K562 (cell line): ENCODE data around the gene CACNA1C. TPM values are rescaled to one million over a fixed set of nuclear protein-coding genes. Genes with fewer than 3 reads are reported as not detected.

Source experiments
- ATAC-seq: fragments of 200-7000 bp; cut with Tn5 transposase; 3 replicates; pipeline ENCODE4 v1.9.1; 2020; ENCODE audit warnings: moderate library complexity
- BruUV-seq: library from RNA; stranded (reverse); fragments of 400-500 nt; replicated peaks from 2 replicates; lab custom pipeline; 2021; lab: Mats Ljungman, UMichigan
- CTCF ChIA-PET: fragments of 300-600 bp; formaldehyde crosslinking; extraction: SDS; loops from one replicate; lab custom pipeline; 2021; ENCODE audit warnings: low intra/inter-chr PET ratio; lab: Yijun Ruan, JAX
- POLR2A ChIA-PET: fragments of 300-600, 350-650 bp; sonication (Branson Sonifier 250); formaldehyde crosslinking; extraction: SDS; loops from one replicate; lab custom pipeline; 2021; ENCODE audit warnings: antibody characterized with exemption, inconsistent platforms; lab: Yijun Ruan, JAX
- DNase-seq, 4 experiments: peaks; one replicate each; pipeline versions ENCODE4 v3.0.0 to v3.0.0-alpha.2; 2011 to 2018; ENCODE audit warnings: low spot score in 3 of 4, mixed read lengths in 3 of 4; ENCODE audit errors: extremely low read depth in 1 of 4
- FAIRE-seq: peaks from 2 replicates; lab custom pipeline; 2011; peaks lifted over from hg19 to GRCh38; lab: Jason Lieb, UNC
- H2AFZ ChIP-seq: 2 replicates; pipeline ENCODE4 v1.6.0; 2011; ENCODE audit warnings: low read depth, low read length, control low read depth, inconsistent platforms
- H3K27ac ChIP-seq: fragments of 200-600 bp; 3 replicates; pipeline ENCODE4 v1.8.0; 2011; ENCODE audit warnings: low read depth, mild to moderate bottlenecking, control low read depth, inconsistent platforms, low read length, moderate library complexity, mixed read lengths; ENCODE audit errors: extremely low read depth
- H3K27me3 ChIP-seq, 2 experiments: fragments of 300-600 bp in 1 of 2; 2 replicates in 1 of 2; 3 replicates in 1 of 2; pipeline versions ENCODE4 v1.6.0 to v1.8.0; 2011; ENCODE audit warnings: inconsistent platforms in 2 of 2, low read length in 2 of 2, mild to moderate bottlenecking in 1 of 2, mixed read lengths in 1 of 2, moderate library complexity in 1 of 2; ENCODE audit not compliant: control insufficient read depth in 2 of 2, insufficient read depth in 2 of 2
- H3K36me3 ChIP-seq: fragments of 300-600 bp; 3 replicates; pipeline ENCODE4 v1.8.0; 2011; ENCODE audit warnings: mild to moderate bottlenecking, low read length, inconsistent platforms; ENCODE audit not compliant: control insufficient read depth, insufficient read depth
- H3K4me1 ChIP-seq, 2 experiments: fragments of 200-600 bp in 1 of 2; replicated peaks in 1 of 2; 2 replicates in 1 of 2; 3 replicates in 1 of 2; pipeline versions ENCODE4 v1.5.1 to v1.8.0; 2011; ENCODE audit warnings: inconsistent platforms in 2 of 2, low read length in 2 of 2, mild to moderate bottlenecking in 1 of 2, mixed read lengths in 1 of 2, moderate library complexity in 1 of 2; ENCODE audit not compliant: control insufficient read depth in 2 of 2, insufficient read depth in 2 of 2
- H3K4me2 ChIP-seq: 2 replicates; pipeline ENCODE4 v1.6.1; 2011; ENCODE audit warnings: low read length, control low read depth, inconsistent platforms, mixed read lengths; ENCODE audit not compliant: insufficient read depth
- H3K4me3 ChIP-seq: fragments of 200-600 bp; sonication (generic), shearing (Covaris generic); 2 replicates; pipeline ENCODE4 v1.5.1; 2016; ENCODE audit warnings: control low read depth, inconsistent platforms
- H3K79me2 ChIP-seq: fragments of 200-600 bp; 3 replicates; pipeline ENCODE4 v1.8.0; 2011; ENCODE audit warnings: low read length, inconsistent platforms; ENCODE audit not compliant: control insufficient read depth, insufficient read depth
- H3K9ac ChIP-seq, 2 experiments: 2 replicates each; pipeline versions ENCODE4 v1.6.0 to v1.6.1; 2011; ENCODE audit warnings: low read depth in 2 of 2, low read length in 2 of 2, control low read depth in 1 of 2, inconsistent platforms in 1 of 2, mild to moderate bottlenecking in 1 of 2, mixed read lengths in 1 of 2; ENCODE audit not compliant: insufficient read depth in 1 of 2
- H3K9me1 ChIP-seq: one replicate; pipeline ENCODE4 v1.6.0; 2011; ENCODE audit warnings: inconsistent platforms, mild to moderate bottlenecking, low read length, moderate library complexity; ENCODE audit not compliant: control insufficient read depth, insufficient read depth
- H3K9me3 ChIP-seq: replicated peaks from 2 replicates; pipeline ENCODE4 v1.5.1; 2011; ENCODE audit warnings: low read depth, low read length, inconsistent platforms; ENCODE audit not compliant: control insufficient read depth, insufficient read depth
- H4K20me1 ChIP-seq: replicated peaks from 2 replicates; pipeline ENCODE4 v1.6.1; 2011; ENCODE audit warnings: low read length, inconsistent platforms, mixed read lengths; ENCODE audit not compliant: control insufficient read depth, insufficient read depth
- CC2D1A ChIP-seq: fragments of 450-650 bp; IDR thresholded peaks from 2 replicates; pipeline ENCODE4 v1.6.1; 2017; ENCODE audit warnings: mild to moderate bottlenecking
- CHD1 ChIP-seq: fragments of 200-600 bp; sonication (generic); IDR thresholded peaks from one replicate; pipeline ENCODE4 v1.6.1; 2012; ENCODE audit warnings: mild to moderate bottlenecking, moderate library complexity, low read length, inconsistent platforms
- HDAC8 ChIP-seq: fragments of 450-650 bp; IDR thresholded peaks from 2 replicates; pipeline ENCODE4 v1.6.1; 2016; ENCODE audit warnings: mild to moderate bottlenecking, missing genetic modification characterization, moderate library complexity, missing compliant biosample characterization
- HINFP ChIP-seq: fragments of 450-650 bp; conservative IDR thresholded peaks from 2 replicates; pipeline ENCODE4 v1.6.1; 2016; ENCODE audit warnings: missing genetic modification characterization, low read depth, mild to moderate bottlenecking, control low read depth, missing compliant biosample characterization
- NFATC3 ChIP-seq: fragments of 450-650 bp; IDR thresholded peaks from 2 replicates; pipeline ENCODE4 v1.6.1; 2017; ENCODE audit warnings: mild to moderate bottlenecking
- POLR2H ChIP-seq: IDR thresholded peaks from 2 replicates; pipeline ENCODE4 v1.6.1; 2016; ENCODE audit warnings: missing genetic modification characterization, low read depth, mild to moderate bottlenecking, control low read depth, missing compliant biosample characterization, moderate library complexity
- RBM15 ChIP-seq: fragments of 200-400 bp; formaldehyde crosslinking; IDR thresholded peaks from 2 replicates; pipeline ENCODE4 v1.6.1; 2018; ENCODE audit warnings: mild to moderate bottlenecking, low read length, moderate library complexity; ENCODE audit not compliant: insufficient read depth
- SIN3A ChIP-seq, 2 experiments: fragments of 150-350 bp in 1 of 2; IDR thresholded peaks; 2 replicates each; pipeline ENCODE4 v1.6.1; 2011 to 2016; ENCODE audit warnings: borderline replicate concordance in 2 of 2, low read depth in 2 of 2, low read length in 2 of 2, mild to moderate bottlenecking in 2 of 2, moderate library complexity in 2 of 2; ENCODE audit not compliant: control insufficient read depth in 1 of 2
- SNAPC5 ChIP-seq: fragments of 250-450 bp; sonication (Bioruptor Pico); IDR thresholded peaks from 2 replicates; pipeline ENCODE4 v1.8.0; 2021; ENCODE audit warnings: moderate library complexity, mild to moderate bottlenecking, inconsistent platforms
- VEZF1 ChIP-seq: fragments of 200-800 bp; sonication (Bioruptor generic); IDR thresholded peaks from 2 replicates; pipeline ENCODE4 v1.6.1; 2017; ENCODE audit warnings: missing genetic modification characterization, missing compliant biosample characterization
- ZNF431 ChIP-seq: sonication (generic); formaldehyde crosslinking; IDR thresholded peaks from 2 replicates; pipeline ENCODE4 v1.8.0; 2022; ENCODE audit warnings: mild to moderate bottlenecking, missing genetic modification reagents
- ZZZ3 ChIP-seq: fragments of 450-650 bp; IDR thresholded peaks from 2 replicates; pipeline ENCODE4 v1.6.1; 2016; ENCODE audit warnings: antibody characterized with exemption, mild to moderate bottlenecking, moderate library complexity
- whole genome bisulfite sequencing: fragments of 100-300 bp; shearing (Covaris generic); methylation state at CpG from one replicate; pipeline ENCODE4 v1.1.6; 2016; ENCODE audit warnings: low coverage, mixed read lengths; ENCODE audit not compliant: insufficient coverage; ENCODE audit errors: missing lambda C conversion rate; 5-methylcytosine and 5-hydroxymethylcytosine counted together
- in situ Hi-C: fragments of 300-500 bp; cut with MboI; formaldehyde crosslinking; loops from 4 replicates; pipeline ENCODE4 v1.15.0; 2018; ENCODE audit warnings: inconsistent platforms, mixed read lengths
- intact Hi-C: fragments of 100-400 bp; cut with micrococcal nuclease; formaldehyde crosslinking; loops from 2 replicates; pipeline ENCODE4 v1.14.2; 2022
- polyA plus RNA-seq, 8 experiments: library from polyadenylated mRNA; depleted of rRNA in 4 of 8; stranded (reverse) in 5 of 8; unstranded in 3 of 8; fragments of >200 nt; fragmentation: Nextera tagmentation in 2 of 8; fragmentation: Illumina TruSeq in 1 of 8; extraction: Ambion mirVana in 2 of 8; extraction: Trizol in 1 of 8; gene quantifications; 2 replicates each; pipeline versions ENCODE4 v1.2.1 to v1.2.3, GENCODE V29; 2011 to 2014; ENCODE audit warnings: inconsistent platforms in 1 of 8, missing spikeins in 1 of 8
- total RNA-seq, 7 experiments: library from RNA; depleted of rRNA in 6 of 7; stranded (reverse); fragments of >200 nt in 6 of 7; fragmentation: Illumina TruSeq in 2 of 7; extraction: Trizol in 2 of 7; gene quantifications; 2 replicates each; pipeline versions ENCODE4 v1.2.1 to v1.2.3, GENCODE V29; 2011 to 2021; ENCODE audit warnings: low replicate concordance in 1 of 7
- TF ChIP-seq, protein P1 (sequence below), 3 experiments: fragments of 200-800 bp in 1 of 3; fragments of 250-450 bp in 1 of 3; fragments of 450-650 bp in 1 of 3; sonication (Bioruptor Pico) in 1 of 3; sonication (Bioruptor generic) in 1 of 3; formaldehyde crosslinking in 1 of 3; IDR thresholded peaks; 2 replicates each; pipeline versions ENCODE4 v1.6.1 to v1.8.0; 2016 to 2022; ENCODE audit warnings: mild to moderate bottlenecking in 2 of 3, missing genetic modification characterization in 2 of 3, missing compliant biosample characterization in 1 of 3, moderate library complexity in 1 of 3
- TF ChIP-seq, protein P2 (sequence below): sonication (generic); formaldehyde crosslinking; IDR thresholded peaks from 2 replicates; pipeline ENCODE4 v1.8.0; 2022; ENCODE audit warnings: missing genetic modification reagents, mild to moderate bottlenecking, moderate library complexity, borderline replicate concordance

CACNA1C gene
- total and polyA plus RNA-seq, 9 of the 15 experiments (the other 6 are each of a cell fraction or from before 2014, with no cell fraction given), result not detected

GRCh38 chr12:2422591-2422990, 369.8 kb downstream of the CACNA1C start:
- Histone ChIP-seq H3K9me3 (no peaks in the 10 kb centered on the region), H3K79me2 (no peaks in the 10 kb centered on the region), H3K4me2 (no peak overlapping the region), H3K36me3 (no peaks in the 10 kb centered on the region), H3K9ac (no peak overlapping the region), H3K27ac (no peak overlapping the region), H3K9me1 (no peaks in the 10 kb centered on the region), H2AFZ (no peak overlapping the region), H3K4me1 (no peaks in the 10 kb centered on the region), H4K20me1 (no peaks in the 10 kb centered on the region), H3K27me3 (peaks cover 0 to 4% of the 10 kb centered on the region in 2 experiments; a peak in 2 of 5 replicates), H3K4me3 (no peak overlapping the region)
- FAIRE-seq, result no peak
- intact Hi-C loops, result no loop called here
- in situ Hi-C loops, result no loop called here
- 0% methylated on average over 8 of the region's 8 CpGs for WGBS
- TF ChIP-seq POLR2H (no peak), SIN3A (IDR thresholded peaks at IDR 0.05; ENCODE audit: borderline replicate concordance in 2 of 2, control insufficient read depth in 1 of 2, low read depth in 2 of 2, low read length in 2 of 2) (no peak), CC2D1A (no peak), RBM15 (no peak), VEZF1 (no peak), CHD1 (no peak), ZZZ3 (no peak), HDAC8 (tag) (no peak), SNAPC5 (CRISPR knock-in tag) (no peak), NFATC3 (no peak), ZNF431 (CRISPR knock-in tag) (no peak), HINFP (no peak)
- TF ChIP-seq, protein P1, sequence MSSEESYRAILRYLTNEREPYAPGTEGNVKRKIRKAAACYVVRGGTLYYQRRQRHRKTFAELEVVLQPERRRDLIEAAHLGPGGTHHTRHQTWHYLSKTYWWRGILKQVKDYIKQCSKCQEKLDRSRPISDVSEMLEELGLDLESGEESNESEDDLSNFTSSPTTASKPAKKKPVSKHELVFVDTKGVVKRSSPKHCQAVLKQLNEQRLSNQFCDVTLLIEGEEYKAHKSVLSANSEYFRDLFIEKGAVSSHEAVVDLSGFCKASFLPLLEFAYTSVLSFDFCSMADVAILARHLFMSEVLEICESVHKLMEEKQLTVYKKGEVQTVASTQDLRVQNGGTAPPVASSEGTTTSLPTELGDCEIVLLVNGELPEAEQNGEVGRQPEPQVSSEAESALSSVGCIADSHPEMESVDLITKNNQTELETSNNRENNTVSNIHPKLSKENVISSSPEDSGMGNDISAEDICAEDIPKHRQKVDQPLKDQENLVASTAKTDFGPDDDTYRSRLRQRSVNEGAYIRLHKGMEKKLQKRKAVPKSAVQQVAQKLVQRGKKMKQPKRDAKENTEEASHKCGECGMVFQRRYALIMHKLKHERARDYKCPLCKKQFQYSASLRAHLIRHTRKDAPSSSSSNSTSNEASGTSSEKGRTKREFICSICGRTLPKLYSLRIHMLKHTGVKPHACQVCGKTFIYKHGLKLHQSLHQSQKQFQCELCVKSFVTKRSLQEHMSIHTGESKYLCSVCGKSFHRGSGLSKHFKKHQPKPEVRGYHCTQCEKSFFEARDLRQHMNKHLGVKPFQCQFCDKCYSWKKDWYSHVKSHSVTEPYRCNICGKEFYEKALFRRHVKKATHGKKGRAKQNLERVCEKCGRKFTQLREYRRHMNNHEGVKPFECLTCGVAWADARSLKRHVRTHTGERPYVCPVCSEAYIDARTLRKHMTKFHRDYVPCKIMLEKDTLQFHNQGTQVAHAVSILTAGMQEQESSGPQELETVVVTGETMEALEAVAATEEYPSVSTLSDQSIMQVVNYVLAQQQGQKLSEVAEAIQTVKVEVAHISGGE (CRISPR knock-in tag; IDR thresholded peaks at IDR 0.05), result no peak
- TF ChIP-seq, protein P2, sequence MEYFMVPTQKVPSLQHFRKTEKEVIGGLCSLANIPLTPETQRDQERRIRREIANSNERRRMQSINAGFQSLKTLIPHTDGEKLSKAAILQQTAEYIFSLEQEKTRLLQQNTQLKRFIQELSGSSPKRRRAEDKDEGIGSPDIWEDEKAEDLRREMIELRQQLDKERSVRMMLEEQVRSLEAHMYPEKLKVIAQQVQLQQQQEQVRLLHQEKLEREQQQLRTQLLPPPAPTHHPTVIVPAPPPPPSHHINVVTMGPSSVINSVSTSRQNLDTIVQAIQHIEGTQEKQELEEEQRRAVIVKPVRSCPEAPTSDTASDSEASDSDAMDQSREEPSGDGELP, result no peak
- POLR2A ChIA-PET, result no interaction called here
- no peak for ATAC-seq
- no TSS peak for BruUV-seq
- DNase-seq, result no peak
- CTCF ChIA-PET, result no interaction called here
